Fibroblast of mammary gland (primary cell): ENCODE data around the gene CST6.
A peak's percentile ranks its signal among the peaks of the same experiment; 100 is the strongest.

ENCODE experiments used
- DNase-seq: peaks from one replicate; pipeline ENCODE4 v3.0.0-alpha.2; 2010; ENCODE audit warnings: low read depth
- H3K4me3 ChIP-seq: 2 replicates; pipeline ENCODE4 v1.5.1; 2011; ENCODE audit warnings: low read depth, mild to moderate bottlenecking, low read length, moderate library complexity; ENCODE audit not compliant: control insufficient read depth
- CTCF ChIP-seq: conservative IDR thresholded peaks from 2 replicates; pipeline ENCODE4 v1.5.1; 2011; ENCODE audit warnings: low read depth, low read length, inconsistent platforms; ENCODE audit not compliant: control insufficient read depth, insufficient read depth

Gene CST6

GRCh38 chr11:66042227-66042995 lies 30.6 kb downstream of the CST6 start:
- no peak for DNase-seq
- H3K4me3 ChIP-seq = no peak overlapping the region
- TF ChIP-seq CTCF = no peak

GRCh38 chr11:66042996-66043906 lies 31.4 kb downstream of the CST6 start:
- no peak for DNase-seq
- no peak for TF ChIP-seq CTCF
- no peak overlapping the region for H3K4me3 ChIP-seq

- DNase-seq = no peak
- H3K4me3 ChIP-seq = no peak overlapping the region
- TF ChIP-seq CTCF = no peak
Measured at GRCh38 chr11:66044757-66045156, 32.9 kb downstream of the CST6 start.

GRCh38 chr11:66045177-66045639 lies 33.4 kb downstream of the CST6 start:
- H3K4me3 ChIP-seq = no peak overlapping the region
- peak; percentile 68 for DNase-seq
- peak; percentile 88 for TF ChIP-seq CTCF

GRCh38 chr11:66046901-66047300 lies 35.1 kb downstream of the CST6 start:
- TF ChIP-seq CTCF = no peak
- H3K4me3 ChIP-seq = no peak overlapping the region
- no peak for DNase-seq

- no peak for DNase-seq
- H3K4me3 ChIP-seq = no peak overlapping the region
- TF ChIP-seq CTCF = no peak
Measured at GRCh38 chr11:66047541-66048365, 35.9 kb downstream of the CST6 start.
